Activated CD4-positive, CD25-positive, alpha-beta regulatory T cell (primary cell): Measurements from ENCODE around the gene EXOC8.
"Not testable (repeated sequence)": the region's sequence is repeated elsewhere in the genome, so short reads cannot be mapped to it uniquely, and the experiment has no call there.

Experiments
- DNase-seq, 4 experiments: peaks; one replicate each; lab custom pipeline; 2025; lab: John Stamatoyannopoulos, UW

Gene EXOC8

DNA sequence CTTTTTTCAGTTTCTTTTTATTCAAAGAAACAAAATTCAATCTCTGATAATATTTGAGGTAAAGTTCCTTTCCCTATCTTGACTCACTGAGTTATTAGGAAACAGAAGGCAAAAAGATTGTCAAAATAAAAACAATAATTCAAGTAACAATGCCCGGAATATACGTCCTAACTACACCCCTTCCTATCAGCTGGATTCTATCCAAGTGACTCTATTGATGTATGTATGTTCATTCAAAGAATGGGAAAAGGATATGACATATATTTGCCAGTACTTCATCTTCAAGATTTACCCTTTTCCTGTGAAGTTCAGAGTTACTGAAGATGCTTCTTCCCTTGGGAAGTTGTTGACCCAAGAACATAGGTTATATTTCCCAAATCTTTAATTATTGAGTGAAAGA lies 14.2 kb upstream of the EXOC8 start:
- no peak for DNase-seq

GRCh38 chr1:231348856-231349255 lies 11.2 kb upstream of the EXOC8 start:
- DNase-seq: not testable (repeated sequence)

- no peak for DNase-seq
Observed at GRCh38 chr1:231348442-231348841, 10.8 kb upstream of the EXOC8 start.

GRCh38 chr1:231347961-231348360 lies 10.3 kb upstream of the EXOC8 start:
- no peak for DNase-seq

- no peak for DNase-seq
Observed at GRCh38 chr1:231340328-231341013, 2.8 kb upstream of the EXOC8 start.

GRCh38 chr1:231338270-231339128 lies 847 bp upstream of the EXOC8 start, which contains the start of gene SPRTN:
Gene SPRTN (plus strand): TSS chr1:231338293. CDS start chr1:231338384, 91 bp downstream.
- DNase-seq: no peak

- no peak for DNase-seq
Observed at GRCh38 chr1:231337043-231337471, 595 bp downstream of the EXOC8 start.

- no peak for DNase-seq
Observed at GRCh38 chr1:231335663-231336602, 1.7 kb downstream of the EXOC8 start.

GRCh38 chr1:231334952-231335351 lies 2.7 kb downstream of the EXOC8 start:
- DNase-seq: no peak

DNA sequence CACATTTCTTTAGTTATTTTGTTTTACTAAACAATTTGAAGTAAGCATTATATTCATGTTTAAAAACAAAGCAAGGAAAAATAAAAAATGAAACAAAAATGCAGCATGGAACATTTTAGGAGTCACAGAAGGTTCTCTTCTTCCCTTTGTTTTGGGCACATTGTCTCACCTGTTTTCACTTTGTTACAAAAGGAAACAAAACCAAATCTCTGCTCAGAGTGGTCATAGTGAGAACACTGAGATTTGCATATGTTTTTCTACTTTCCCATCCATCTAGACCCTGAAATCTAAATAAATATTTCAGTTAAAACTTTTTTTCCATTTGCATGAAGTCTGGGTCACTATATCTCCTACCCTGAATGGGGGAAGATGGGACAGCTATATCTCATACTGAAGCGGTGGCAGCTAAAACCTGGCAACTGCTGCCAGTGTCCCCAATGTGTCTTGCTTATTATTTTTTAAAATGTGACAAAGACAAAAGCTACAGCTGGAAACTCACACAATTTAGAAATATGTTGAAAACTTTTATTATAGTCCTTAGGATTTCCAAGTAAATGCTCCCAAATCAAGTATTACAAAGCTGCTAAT lies 3.5 kb downstream of the EXOC8 start:
- no peak for DNase-seq

DNA sequence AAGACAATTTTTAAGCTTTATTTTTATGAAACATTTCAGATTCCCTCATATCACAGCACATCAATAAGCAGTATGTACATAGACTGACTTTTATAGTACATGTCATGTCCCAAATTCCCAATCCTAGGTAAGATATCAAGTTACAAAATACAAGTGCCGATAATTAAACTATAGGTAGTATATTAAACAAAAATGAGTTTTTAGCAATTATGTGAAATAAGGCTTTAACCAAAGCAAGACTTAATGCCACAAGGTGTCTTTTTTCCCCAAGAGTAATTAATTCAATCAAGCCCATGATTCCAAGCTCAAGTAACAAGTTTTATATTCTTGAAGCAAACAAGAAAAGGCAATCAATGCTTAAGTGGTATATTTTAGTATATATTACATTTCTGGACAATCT lies 4.9 kb downstream of the EXOC8 start:
- no peak for DNase-seq

DNA sequence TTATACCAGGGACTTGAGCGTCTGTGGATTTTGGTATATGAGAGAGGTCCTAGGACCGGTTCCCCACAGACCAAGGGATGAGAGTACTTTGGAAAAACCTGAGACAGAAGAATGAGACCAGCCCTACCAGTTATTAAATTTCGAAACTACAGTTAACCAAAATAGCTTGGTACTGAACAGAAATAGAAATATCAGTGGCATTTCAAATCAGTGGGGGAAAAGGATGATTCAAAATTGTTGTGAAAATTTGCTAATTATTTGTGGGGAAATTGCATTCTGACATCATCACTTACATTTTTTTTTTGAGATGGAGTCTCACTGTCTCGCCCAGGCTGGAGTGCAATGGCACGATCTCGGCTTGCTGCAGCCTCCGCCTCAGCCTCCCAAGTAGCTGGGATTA lies 8.2 kb downstream of the EXOC8 start:
- DNase-seq: no peak

DNA sequence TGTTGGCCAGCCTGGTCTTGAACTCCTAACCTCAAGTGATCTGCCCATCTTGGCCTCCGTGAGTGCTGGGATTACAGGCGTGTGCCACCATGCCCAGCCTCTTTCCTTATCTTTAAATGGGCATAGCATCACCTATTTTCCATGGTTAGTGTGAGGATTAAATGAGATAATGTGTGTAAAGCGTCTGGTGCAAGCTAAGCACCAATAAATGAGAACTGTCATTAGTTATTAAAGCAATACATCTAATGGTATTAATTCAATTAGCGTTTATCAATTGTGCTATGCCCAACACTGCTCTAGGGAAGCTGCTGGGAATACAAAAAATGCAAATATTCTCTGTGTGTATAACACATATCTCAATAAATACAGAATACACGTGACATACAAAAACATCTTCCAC lies 10.0 kb downstream of the EXOC8 start:
- no peak for DNase-seq

DNA sequence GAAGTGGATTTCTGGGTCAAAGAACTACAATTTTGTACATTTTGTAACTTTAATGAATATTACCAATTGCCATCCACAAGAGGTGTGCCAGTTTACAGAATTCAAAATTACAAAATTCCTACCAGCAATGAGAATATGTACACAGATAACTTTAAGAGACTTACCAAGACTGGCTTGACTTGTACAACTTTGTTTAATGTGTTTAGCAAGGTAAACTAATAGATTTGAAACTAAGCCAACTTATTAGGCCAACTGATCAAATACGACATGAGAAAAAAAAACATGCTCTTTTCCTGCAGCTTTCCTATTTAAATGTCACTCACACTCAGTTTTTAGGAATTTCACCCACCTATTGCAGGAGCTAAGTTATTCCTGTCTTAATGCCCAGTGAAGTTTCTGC lies 11.4 kb downstream of the EXOC8 start:
- no peak for DNase-seq

DNA sequence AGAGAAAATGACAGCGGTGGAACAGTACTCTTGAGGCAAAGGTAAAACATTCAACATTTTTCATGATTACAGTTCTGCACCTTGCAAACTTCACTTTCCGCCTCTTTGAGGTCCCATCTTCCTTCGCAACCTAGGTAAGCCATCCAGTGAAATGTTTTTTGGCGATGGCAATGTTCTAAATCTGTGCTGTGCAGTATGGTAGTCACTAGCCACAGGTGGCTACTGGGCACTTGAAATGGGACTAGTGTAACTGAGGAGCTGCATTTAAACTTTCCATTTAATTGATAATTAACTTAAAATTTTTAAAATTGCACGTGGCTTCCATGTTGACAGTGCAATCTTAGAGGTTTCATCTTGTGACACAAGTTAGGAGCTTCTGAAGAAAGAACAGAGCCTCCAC lies 13.0 kb downstream of the EXOC8 start:
- DNase-seq: no peak

GRCh38 chr1:231322880-231323530 lies 14.6 kb downstream of the EXOC8 start:
- no peak for DNase-seq

DNA sequence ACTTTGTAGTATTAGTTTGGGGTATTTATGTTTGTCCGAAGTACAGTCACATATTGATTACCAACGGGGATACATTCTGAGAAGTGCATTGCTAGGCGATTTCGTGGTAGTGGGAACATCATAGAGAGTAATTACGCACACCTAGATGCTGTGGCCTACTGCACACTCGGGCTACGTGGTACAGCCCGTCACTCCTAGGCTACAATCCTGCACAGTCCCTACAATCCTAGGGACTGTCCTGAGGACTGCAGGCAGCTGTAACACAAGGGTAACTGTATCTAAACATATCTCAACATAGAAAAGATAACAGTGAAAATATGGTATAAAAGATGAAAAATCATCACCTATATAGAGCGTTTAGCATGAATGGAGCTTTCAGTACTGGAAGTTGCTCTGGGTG lies 18.6 kb downstream of the EXOC8 start:
- no peak for DNase-seq

DNA sequence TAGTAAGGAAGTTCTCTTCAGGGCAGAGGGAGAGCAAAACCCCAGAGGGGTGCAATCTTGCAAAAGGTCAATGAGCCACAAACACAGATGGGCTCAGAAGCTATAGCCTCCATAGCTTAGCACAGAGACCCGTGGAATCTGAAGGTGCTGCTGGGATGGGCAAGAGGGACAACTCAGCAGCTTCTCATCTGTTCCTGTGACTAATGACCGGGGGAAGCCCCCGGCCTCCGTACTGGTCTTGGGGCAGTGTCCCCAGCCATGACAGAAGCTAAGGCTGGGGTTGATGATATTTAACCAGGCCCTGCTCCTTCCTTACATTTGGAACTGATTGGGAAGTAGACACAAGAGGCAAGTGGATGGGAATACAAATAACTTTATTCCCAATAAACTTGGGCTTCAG lies 19.1 kb downstream of the EXOC8 start:
- no peak for DNase-seq

DNA sequence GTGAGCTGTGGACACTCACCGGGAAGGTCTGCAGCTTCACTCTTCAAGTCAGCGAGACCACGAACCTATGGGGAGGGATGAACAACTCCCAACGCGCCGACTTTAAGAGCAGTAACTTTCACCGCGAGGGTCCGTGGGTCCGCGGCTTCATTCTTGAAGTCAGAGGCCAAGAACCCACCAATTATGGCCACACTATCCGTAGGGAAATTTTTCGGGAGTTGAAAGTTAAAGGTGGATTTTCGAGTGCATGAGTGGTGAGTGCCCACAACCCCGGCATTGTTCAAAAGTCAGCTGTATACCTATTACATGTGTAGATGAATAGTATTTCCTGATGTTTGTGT lies 19.7 kb downstream of the EXOC8 start:
- no peak for DNase-seq

GRCh38 chr1:231317306-231318014 lies 20.2 kb downstream of the EXOC8 start:
- no peak for DNase-seq

GRCh38 chr1:231315887-231316286 lies 21.8 kb downstream of the EXOC8 start:
- peak; percentile 3 to 9 (median 7) for DNase-seq
